GM12878 (cell line): ENCODE data around the gene HNRNPU. TPM values are rescaled to one million over a fixed set of nuclear protein-coding genes. Genes with fewer than 3 reads are reported as not detected.

Source experiments
- ATAC-seq: fragments of 200-7000 bp; cut with Tn5 transposase; 3 replicates; pipeline ENCODE4 v1.9.1; 2020; ENCODE audit warnings: mild to moderate bottlenecking, moderate library complexity
- BruUV-seq: library from RNA; stranded (reverse); fragments of 400-500 nt; replicated peaks from 2 replicates; lab custom pipeline; 2021; lab: Mats Ljungman, UMichigan
- CTCF ChIA-PET: fragments of 300-600 bp; sonication (Branson Sonifier 250); formaldehyde crosslinking; extraction: SDS; loops from one replicate; lab custom pipeline; 2021; ENCODE audit warnings: inconsistent platforms; lab: Yijun Ruan, JAX
- POLR2A ChIA-PET: fragments of 350-600 bp; formaldehyde crosslinking; extraction: SDS; loops from one replicate; lab custom pipeline; 2021; ENCODE audit warnings: inconsistent platforms; lab: Charles Lee
- RAD21 ChIA-PET: fragments of 300-600 bp; sonication (Branson Sonifier 250); formaldehyde crosslinking; loops from one replicate; lab custom pipeline; 2023; ENCODE audit warnings: antibody characterized with exemption; ENCODE audit not compliant: unreplicated experiment; lab: Charles Lee
- SMC1A ChIA-PET: fragments of 300-600 bp; sonication (Branson Sonifier 250); formaldehyde crosslinking; loops from one replicate; lab custom pipeline; 2023; ENCODE audit not compliant: unreplicated experiment, uncharacterized antibody; lab: Charles Lee
- DNase-seq: peaks from one replicate; pipeline ENCODE4 v3.0.0-alpha.2; 2011; ENCODE audit warnings: low read depth, low spot score
- FAIRE-seq: peaks from 3 replicates; lab custom pipeline; 2011; peaks lifted over from hg19 to GRCh38; lab: Jason Lieb, UNC
- H2AFZ ChIP-seq: 2 replicates; pipeline ENCODE4 v1.6.0; 2011; ENCODE audit warnings: low read depth, low read length, control low read depth; ENCODE audit not compliant: control insufficient read depth
- H3K27ac ChIP-seq: 2 replicates; pipeline ENCODE4 v1.5.1; 2011; ENCODE audit warnings: control low read depth; ENCODE audit not compliant: control insufficient read depth, insufficient read depth
- H3K27me3 ChIP-seq, 2 experiments: replicated peaks in 1 of 2; 2 replicates each; pipeline versions ENCODE4 v1.6.0 to v1.6.1; 2011; ENCODE audit warnings: low read length in 1 of 2; ENCODE audit not compliant: control insufficient read depth in 2 of 2, insufficient read depth in 2 of 2
- H3K36me3 ChIP-seq, 2 experiments: 2 replicates each; pipeline ENCODE4 v1.5.1; 2011; ENCODE audit warnings: low read length in 1 of 2; ENCODE audit not compliant: control insufficient read depth in 2 of 2, insufficient read depth in 2 of 2
- H3K4me1 ChIP-seq: 2 replicates; pipeline ENCODE4 v1.6.1; 2011; ENCODE audit warnings: mild to moderate bottlenecking, low read length, moderate library complexity, mixed read lengths; ENCODE audit not compliant: control insufficient read depth, insufficient read depth
- H3K4me2 ChIP-seq: 2 replicates; pipeline ENCODE4 v1.6.0; 2011; ENCODE audit warnings: control low read depth; ENCODE audit not compliant: control insufficient read depth, insufficient read depth
- H3K4me3 ChIP-seq: fragments of 200-600 bp; sonication (generic); 2 replicates; pipeline ENCODE4 v1.5.1; 2016
- H3K79me2 ChIP-seq: 2 replicates; pipeline ENCODE4 v1.6.0; 2011; ENCODE audit warnings: low read length; ENCODE audit not compliant: control insufficient read depth, insufficient read depth
- H3K9ac ChIP-seq: 2 replicates; pipeline ENCODE4 v1.8.0; 2011; ENCODE audit warnings: low read length, control low read depth, mixed read lengths; ENCODE audit not compliant: control insufficient read depth, insufficient read depth
- H3K9me3 ChIP-seq: replicated peaks from 3 replicates; pipeline ENCODE4 v1.5.1; 2011; ENCODE audit warnings: mild to moderate bottlenecking, low read length; ENCODE audit not compliant: control insufficient read depth, insufficient read depth
- H4K20me1 ChIP-seq: 2 replicates; pipeline ENCODE4 v1.6.0; 2011; ENCODE audit not compliant: control insufficient read depth, insufficient read depth
- BCL3 ChIP-seq: IDR thresholded peaks from 2 replicates; pipeline ENCODE4 v1.6.1; 2011; ENCODE audit warnings: borderline replicate concordance, low read depth, mild to moderate bottlenecking, moderate library complexity, low read length; ENCODE audit not compliant: insufficient read depth, poor library complexity, severe bottlenecking
- EED ChIP-seq: sonication (generic); IDR thresholded peaks from 2 replicates; pipeline ENCODE4 v1.6.1; 2016; ENCODE audit warnings: antibody characterized with exemption, low read depth
- ETV6 ChIP-seq, 2 experiments: fragments of 450-650 bp in 1 of 2; IDR thresholded peaks in 1 of 2; conservative IDR thresholded peaks in 1 of 2; 2 replicates each; pipeline ENCODE4 v1.6.1; 2014; ENCODE audit warnings: antibody characterized with exemption in 1 of 2, borderline replicate concordance in 1 of 2, low read depth in 1 of 2, mild to moderate bottlenecking in 1 of 2, moderate library complexity in 1 of 2
- MTA3 ChIP-seq: IDR thresholded peaks from 2 replicates; pipeline ENCODE4 v1.6.1; 2012; ENCODE audit warnings: low read length, inconsistent platforms, borderline replicate concordance
- MXI1 ChIP-seq: fragments of 150-350 bp; IDR thresholded peaks from 2 replicates; pipeline ENCODE4 v1.6.1; 2011; ENCODE audit warnings: low read depth, mild to moderate bottlenecking, inconsistent platforms, low read length, improper control_type of control experiment
- PAX8 ChIP-seq: fragments of 450-650 bp; IDR thresholded peaks from 2 replicates; pipeline ENCODE4 v1.6.1; 2017; ENCODE audit warnings: mild to moderate bottlenecking, moderate library complexity
- POLR2AphosphoS2 ChIP-seq: IDR thresholded peaks from 2 replicates; pipeline ENCODE4 v1.6.1; 2011; ENCODE audit warnings: low read depth, mild to moderate bottlenecking, low read length, improper control_type of control experiment, moderate library complexity
- TCF7 ChIP-seq: IDR thresholded peaks from 2 replicates; pipeline ENCODE4 v1.6.1; 2014; ENCODE audit warnings: antibody characterized with exemption, borderline replicate concordance
- ZBED1 ChIP-seq: IDR thresholded peaks from 2 replicates; pipeline ENCODE4 v1.6.1; 2016; ENCODE audit warnings: borderline replicate concordance
- WGBS: methylation state at CpG from one replicate; pipeline ENCODE4 v1.1.6; 2016; ENCODE audit warnings: low lambda C conversion rate; ENCODE audit not compliant: insufficient replicate concordance, insufficient coverage; ENCODE audit errors: missing lambda C conversion rate; 5-methylcytosine and 5-hydroxymethylcytosine counted together
- in situ Hi-C: fragments of 300-500 bp; cut with MboI; formaldehyde crosslinking; loops from 9 replicates; pipeline ENCODE4 v1.14.3; 2018; ENCODE audit warnings: mixed read lengths
- intact Hi-C: fragments of 100-400 bp; cut with micrococcal nuclease; formaldehyde crosslinking; loops from one replicate; pipeline ENCODE4 v1.14.2; 2022; ENCODE audit not compliant: unreplicated experiment
- polyA plus RNA-seq, 11 experiments: library from polyadenylated mRNA; depleted of rRNA in 4 of 11; unstranded in 6 of 11; stranded (reverse) in 5 of 11; fragments of >200 nt; fragmentation: Nextera tagmentation in 4 of 11; fragmentation: Illumina TruSeq in 1 of 11; extraction: Ambion mirVana in 4 of 11; extraction: Trizol in 1 of 11; gene quantifications; 1 replicate in 1 of 11; 2 replicates in 10 of 11; pipeline versions ENCODE4 v1.2.1 to v1.2.3, GENCODE V29; 2011 to 2016; ENCODE audit warnings: inconsistent platforms in 2 of 11, missing spikeins in 2 of 11, low read depth in 1 of 11
- total RNA-seq, 4 experiments: library from RNA; depleted of rRNA in 3 of 4; stranded (reverse); fragments of >200 nt in 3 of 4; fragmentation: Illumina TruSeq in 1 of 4; extraction: Trizol in 1 of 4; gene quantifications; 2 replicates each; pipeline versions ENCODE4 v1.2.1 to v1.2.3, GENCODE V29; 2013 to 2021
- TF ChIP-seq, protein P1 (sequence below): fragments of 450-650 bp; IDR thresholded peaks from 2 replicates; pipeline ENCODE4 v1.6.1; 2017; ENCODE audit warnings: antibody characterized with exemption, mild to moderate bottlenecking, moderate library complexity

The HNRNPU gene
- total and polyA plus RNA-seq, 10 of the 15 experiments (the other 5 are each of a cell fraction or from before 2014, with no cell fraction given) = 163 to 569 (median 420) TPM

DNA sequence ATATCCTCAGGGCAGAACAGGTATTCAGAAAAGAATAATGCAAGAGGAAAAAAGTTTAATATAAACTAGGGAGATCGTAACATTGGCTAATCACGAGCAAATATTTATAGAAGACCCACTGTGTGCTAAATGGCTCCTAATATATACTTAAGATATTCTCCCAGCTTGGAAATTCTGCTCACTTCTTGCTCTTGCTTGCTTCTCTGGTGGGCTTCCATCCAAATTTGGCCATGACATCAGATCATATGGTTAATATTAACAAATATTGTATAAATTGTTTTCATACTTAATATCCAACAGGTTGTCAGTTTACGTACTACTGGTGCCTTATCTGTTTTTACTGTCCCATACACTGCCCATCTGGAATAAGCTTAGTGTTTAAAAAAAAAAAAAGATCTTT is 27.8 kb downstream of the HNRNPU start:
- peak overlapping the region; percentile 96 for H3K9ac ChIP-seq
- SMC1A ChIA-PET = interaction anchor here (1.0 to 16.8 kb wide), 11 partner anchors 9 to 206 kb away, joined by 3 to 360 read pairs (median 7); partner anchors contain the start of gene HNRNPU

GRCh38 chr1:244836135-244836521 is 28.2 kb downstream of the HNRNPU start:
- BruUV-seq = TSS peak; percentile 70
- FAIRE-seq (no peak), DNase-seq (no peak), ATAC-seq (peak; percentile 1)
- peaks cover 3% of the 10 kb centered on the region; the same call in 1 of the 3 replicates for H3K9me3 ChIP-seq
- H3K9ac ChIP-seq = peak overlapping the region; percentile 96
- ChIA-PET CTCF (interaction anchor here (0.8 to 7.9 kb wide), 6 partner anchors 21 to 210 kb away, joined by 3 to 98 read pairs (median 13); partner anchors contain the start of gene HNRNPU), POLR2A (interaction anchor here (0.6 to 14.7 kb wide), 6 partner anchors 16 to 116 kb away, joined by 3 to 350 read pairs (median 12); partner anchors contain the start of gene HNRNPU), RAD21 (interaction anchor here (0.6 to 4.1 kb wide), 16 partner anchors 10 to 232 kb away, joined by 3 to 44 read pairs (median 6); partner anchors contain the start of gene HNRNPU), SMC1A (interaction anchor here (0.5 to 16.8 kb wide), 13 partner anchors 9 to 207 kb away, joined by 3 to 360 read pairs (median 5); partner anchors contain the start of gene HNRNPU)
- peaks cover 0 to 4% of the 10 kb centered on the region in 2 experiments; a peak in 1 of 4 replicates for H3K36me3 ChIP-seq
- H3K27ac ChIP-seq = peak overlapping the region; percentile 99
- no peaks in the 10 kb centered on the region for H3K27me3 ChIP-seq
- peaks cover 6% of the 10 kb centered on the region for H3K4me1 ChIP-seq
- H2AFZ ChIP-seq = 0 out of 2 replicates have a peak overlapping the region, but pooled peaks have one; percentile 29
- in situ Hi-C loops (no loop called here), intact Hi-C loops (loop anchor here (10.0 kb wide), 3 partner anchors 109 to 511 kb away; partner anchors contain the start of gene ADSS2)
- peaks cover 50% of the 10 kb centered on the region for H3K79me2 ChIP-seq
- under 1% methylated on average over 7 of the region's 7 CpGs for whole genome bisulfite sequencing
- H3K4me2 ChIP-seq = peak overlapping the region; percentile 36
- H3K4me3 ChIP-seq = peak overlapping the region; percentile 72
- H4K20me1 ChIP-seq = no peaks in the 10 kb centered on the region
- TF ChIP-seq MTA3 (peak; percentile 77), BCL3 (peak; percentile 14), MXI1 (no peak), POLR2AphosphoS2 (peak; percentile 27; the same call in 1 of the 2 replicates), PAX8 (no peak)
- TF ChIP-seq, protein P1, sequence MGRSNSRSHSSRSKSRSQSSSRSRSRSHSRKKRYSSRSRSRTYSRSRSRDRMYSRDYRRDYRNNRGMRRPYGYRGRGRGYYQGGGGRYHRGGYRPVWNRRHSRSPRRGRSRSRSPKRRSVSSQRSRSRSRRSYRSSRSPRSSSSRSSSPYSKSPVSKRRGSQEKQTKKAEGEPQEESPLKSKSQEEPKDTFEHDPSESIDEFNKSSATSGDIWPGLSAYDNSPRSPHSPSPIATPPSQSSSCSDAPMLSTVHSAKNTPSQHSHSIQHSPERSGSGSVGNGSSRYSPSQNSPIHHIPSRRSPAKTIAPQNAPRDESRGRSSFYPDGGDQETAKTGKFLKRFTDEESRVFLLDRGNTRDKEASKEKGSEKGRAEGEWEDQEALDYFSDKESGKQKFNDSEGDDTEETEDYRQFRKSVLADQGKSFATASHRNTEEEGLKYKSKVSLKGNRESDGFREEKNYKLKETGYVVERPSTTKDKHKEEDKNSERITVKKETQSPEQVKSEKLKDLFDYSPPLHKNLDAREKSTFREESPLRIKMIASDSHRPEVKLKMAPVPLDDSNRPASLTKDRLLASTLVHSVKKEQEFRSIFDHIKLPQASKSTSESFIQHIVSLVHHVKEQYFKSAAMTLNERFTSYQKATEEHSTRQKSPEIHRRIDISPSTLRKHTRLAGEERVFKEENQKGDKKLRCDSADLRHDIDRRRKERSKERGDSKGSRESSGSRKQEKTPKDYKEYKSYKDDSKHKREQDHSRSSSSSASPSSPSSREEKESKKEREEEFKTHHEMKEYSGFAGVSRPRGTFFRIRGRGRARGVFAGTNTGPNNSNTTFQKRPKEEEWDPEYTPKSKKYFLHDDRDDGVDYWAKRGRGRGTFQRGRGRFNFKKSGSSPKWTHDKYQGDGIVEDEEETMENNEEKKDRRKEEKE = no peak

More for the DNA sequence above, 27.8 kb downstream of the HNRNPU start:
- no TSS peak for BruUV-seq
- CTCF ChIA-PET = interaction anchor here (0.9 to 7.9 kb wide), 7 partner anchors 11 to 209 kb away, joined by 3 to 98 read pairs (median 5); partner anchors contain the start of gene HNRNPU
- peak overlapping the region; percentile 36 for H3K4me2 ChIP-seq
- peaks cover 3% of the 10 kb centered on the region; the same call in 1 of the 3 replicates for H3K9me3 ChIP-seq
- 0% methylated on average over 3 of the region's 3 CpGs for WGBS
- POLR2A ChIA-PET = interaction anchor here (0.6 to 14.7 kb wide), 6 partner anchors 17 to 116 kb away, joined by 3 to 350 read pairs (median 12); partner anchors contain the start of gene HNRNPU
- no peak for TF ChIP-seq TCF7
- no peak for TF ChIP-seq ZBED1
- TF ChIP-seq EED = no peak
- no peak for TF ChIP-seq ETV6 (conservative IDR thresholded peaks at IDR 0.05 in 1 of 2, IDR thresholded peaks at IDR 0.05 in 1 of 2; ENCODE audit: borderline replicate concordance in 1 of 2, low read depth in 1 of 2)
- TF ChIP-seq, all 136 proteins: peak for 0
- Histone ChIP-seq H3K27ac (peak overlapping the region; percentile 99), H4K20me1 (no peaks in the 10 kb centered on the region), H3K36me3 (peaks cover 0 to 4% of the 10 kb centered on the region in 2 experiments; a peak in 2 of 4 replicates), H3K4me1 (peaks cover 4% of the 10 kb centered on the region), H3K27me3 (no peaks in the 10 kb centered on the region), H2AFZ (no peak overlapping the region), H3K79me2 (peaks cover 54% of the 10 kb centered on the region), H3K4me3 (peak overlapping the region; percentile 72)
- ATAC-seq (no peak), FAIRE-seq (no peak), DNase-seq (no peak)
- intact Hi-C loops = loop anchor here (10.0 kb wide), 3 partner anchors 108 to 512 kb away; partner anchors contain the start of gene ADSS2
- in situ Hi-C loops = no loop called here
- RAD21 ChIA-PET = interaction anchor here (0.6 to 4.1 kb wide), 16 partner anchors 10 to 233 kb away, joined by 3 to 44 read pairs (median 6); partner anchors contain the start of gene HNRNPU
